Central memory CD4-positive, alpha-beta T cell (primary cell): Measurements from ENCODE around the gene SH3D19.

Experiments
- DNase-seq: peaks from one replicate; pipeline ENCODE4 v3.0.0; 2022

SH3D19 gene

DNA sequence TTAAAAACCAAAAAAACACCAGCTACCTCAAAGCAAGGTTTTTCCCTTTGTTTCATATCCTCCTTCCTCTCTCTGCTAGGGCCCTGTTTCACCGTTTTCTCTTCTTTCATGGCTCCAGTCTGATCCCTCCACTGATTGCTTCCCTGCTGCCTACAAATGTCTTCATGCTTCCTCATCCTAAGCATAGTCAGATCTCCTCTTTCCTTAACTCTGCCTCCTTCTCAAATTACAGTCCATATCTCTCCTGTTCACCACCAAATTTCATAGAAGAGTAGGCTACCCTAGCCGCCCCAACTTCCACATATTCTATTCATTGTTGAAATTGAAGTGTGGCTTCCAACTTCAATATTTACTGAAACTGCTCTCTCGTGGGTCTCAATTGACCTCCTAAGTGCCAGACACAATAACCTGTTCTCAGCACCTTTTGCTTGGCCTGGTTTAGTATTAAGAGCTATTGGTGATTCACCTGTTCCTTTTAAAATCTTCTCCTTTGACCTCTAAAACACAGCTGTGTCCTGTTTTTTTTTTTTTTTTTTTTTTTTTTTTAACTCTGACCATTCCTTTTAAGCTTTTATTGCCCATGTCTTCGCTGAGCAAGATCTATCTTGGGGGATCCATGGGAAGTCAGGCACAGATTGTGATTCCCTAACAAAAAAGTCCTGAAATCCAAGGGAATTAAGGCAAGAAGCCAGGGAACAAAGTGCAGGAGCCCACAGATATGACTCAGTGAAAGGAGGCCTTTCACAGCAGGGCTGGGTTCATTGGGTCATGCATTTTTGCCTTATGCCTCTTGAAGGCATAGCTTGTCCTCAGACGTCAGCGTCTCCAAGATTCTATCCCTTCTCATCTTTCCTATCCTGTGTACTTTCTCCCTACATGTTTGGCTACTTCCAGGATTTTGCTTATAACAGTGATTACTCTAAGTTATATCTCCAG lies 140.6 kb downstream of the SH3D19 start:
- DNase-seq = no peak

DNA sequence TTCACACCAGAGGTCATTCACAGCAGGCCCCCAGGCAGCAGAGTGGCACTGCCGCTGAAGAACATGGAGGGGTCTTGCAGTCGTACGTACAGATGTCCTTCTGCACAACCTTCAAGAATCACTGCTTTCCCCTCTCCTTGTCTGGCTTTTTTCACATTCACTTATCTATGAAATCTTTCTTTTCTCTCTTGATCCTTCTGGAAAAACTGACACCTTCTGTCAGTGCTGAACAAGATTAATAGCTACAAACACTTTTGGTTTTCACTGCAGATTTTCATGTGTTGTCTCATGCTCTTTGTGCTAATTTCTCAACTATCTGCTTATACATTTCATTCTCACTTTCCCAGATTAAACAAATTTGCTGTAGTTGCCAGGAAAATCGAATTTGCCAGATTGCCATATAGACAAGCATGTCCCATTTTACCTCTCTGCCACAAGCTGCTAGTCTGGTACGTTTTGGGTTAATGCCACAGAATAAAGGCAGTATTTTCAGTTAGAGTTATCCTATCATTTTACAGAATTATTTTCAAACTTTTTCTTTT lies 142.9 kb downstream of the SH3D19 start:
- DNase-seq = no peak

- DNase-seq = no peak
These were observed 148.7 kb downstream of the SH3D19 start for GRCh38 chr4:151176685-151177084.

- DNase-seq = no peak
These were observed 149.4 kb downstream of the SH3D19 start for GRCh38 chr4:151175754-151176631.

DNA sequence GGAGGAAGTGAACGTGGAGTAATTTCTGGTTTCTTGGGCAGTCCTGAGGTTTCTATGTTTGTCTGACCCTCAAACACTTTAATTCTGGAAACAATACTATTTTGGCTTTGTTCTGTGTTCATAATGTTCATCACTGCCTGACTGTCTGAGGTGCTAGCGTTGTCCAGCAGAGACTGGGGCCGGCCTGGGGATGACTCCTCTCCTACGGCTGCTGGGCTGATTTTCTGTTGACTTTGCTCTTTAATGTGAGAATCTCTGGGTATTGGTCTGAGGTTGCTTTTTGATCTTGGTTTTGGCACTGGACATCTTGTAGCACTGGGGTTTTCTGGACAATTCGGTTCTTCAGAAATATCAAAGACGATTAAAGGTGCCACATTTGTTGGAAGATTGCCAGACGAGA lies 150.2 kb downstream of the SH3D19 start:
- no peak for DNase-seq

- DNase-seq = no peak
These were observed 150.6 kb downstream of the SH3D19 start for GRCh38 chr4:151174784-151175183.

- DNase-seq = no peak
These were observed 151.5 kb downstream of the SH3D19 start for GRCh38 chr4:151173871-151174270.

GRCh38 chr4:151169900-151170299 lies 155.5 kb downstream of the SH3D19 start:
- DNase-seq = no peak

GRCh38 chr4:151169223-151169622 lies 156.2 kb downstream of the SH3D19 start:
- no peak for DNase-seq

DNA sequence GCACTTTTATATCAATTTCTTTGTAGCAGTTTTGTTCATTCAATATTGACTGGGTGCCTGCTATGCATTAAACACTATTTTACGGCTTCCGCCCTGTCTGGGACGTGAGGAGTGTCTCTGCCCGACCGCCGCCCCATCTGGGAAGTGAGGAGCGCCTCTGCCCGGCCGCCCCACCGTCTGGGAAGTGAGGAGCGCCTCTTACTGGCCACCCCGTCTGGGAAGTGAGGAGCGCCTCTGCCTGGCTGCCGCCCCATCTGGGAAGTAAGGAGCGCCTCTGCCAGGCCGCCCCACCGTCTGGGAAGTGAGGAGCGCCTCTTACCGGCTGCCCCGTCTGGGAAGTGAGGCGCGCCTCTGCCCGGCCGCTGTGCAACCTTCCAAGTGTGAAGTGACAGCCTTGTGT lies 157.8 kb downstream of the SH3D19 start:
- no peak for DNase-seq

DNA sequence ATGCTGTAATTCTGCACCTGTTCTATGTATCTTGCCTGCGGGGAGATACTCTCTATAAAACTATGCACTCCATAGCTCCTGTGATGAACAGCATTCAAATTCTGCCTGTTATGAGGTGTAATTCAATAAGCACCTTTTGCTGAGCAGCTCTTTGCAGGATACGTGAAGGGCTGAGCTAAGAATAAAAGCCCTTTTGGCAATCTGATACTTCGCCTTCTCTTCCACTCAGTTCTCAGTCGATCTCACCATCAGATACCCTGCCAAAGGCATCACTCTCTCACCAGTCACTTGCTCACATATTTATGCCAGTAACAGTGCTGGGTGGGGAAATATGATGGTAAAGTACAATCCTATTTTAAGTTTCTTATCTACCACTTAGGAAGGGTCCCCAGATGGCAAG lies 158.8 kb downstream of the SH3D19 start:
- DNase-seq = no peak

DNA sequence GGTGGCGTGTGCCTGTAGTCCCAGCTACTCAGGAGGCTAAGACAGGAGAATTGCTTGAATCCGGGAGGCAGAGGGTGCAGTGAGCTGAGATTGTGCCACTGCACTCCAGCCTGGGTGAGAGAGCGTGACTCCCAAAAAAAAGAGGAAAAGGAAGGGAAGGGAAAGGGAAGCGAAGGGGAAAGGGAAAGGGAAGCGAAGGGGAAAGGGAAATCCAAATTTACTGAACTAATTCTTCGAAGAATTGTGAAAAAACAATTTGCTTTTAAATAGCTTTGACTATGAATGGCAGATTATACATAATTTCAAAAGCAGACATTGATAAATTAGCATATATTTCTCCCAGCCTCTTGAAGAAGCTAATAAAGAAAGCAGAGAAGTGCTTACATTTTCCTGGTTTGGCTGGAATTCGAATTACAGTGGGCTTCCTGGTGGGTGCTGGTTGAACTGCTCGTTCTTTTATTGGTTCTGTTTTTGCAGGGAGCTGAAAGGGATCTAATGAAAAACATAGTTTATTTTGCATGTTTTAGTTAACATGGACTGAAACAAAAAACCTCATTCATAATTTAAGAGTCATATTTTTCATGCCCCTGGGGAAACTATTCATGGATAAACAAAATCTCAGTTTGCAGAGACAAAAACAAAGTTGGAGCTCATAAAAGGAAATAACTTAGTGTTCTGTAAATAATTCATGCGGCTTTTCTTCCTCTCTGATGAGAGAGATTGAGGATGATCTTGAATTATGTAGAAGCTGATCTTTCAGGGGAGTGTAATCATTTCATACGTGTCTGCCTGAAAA lies 160.0 kb downstream of the SH3D19 start:
- no peak for DNase-seq

DNA sequence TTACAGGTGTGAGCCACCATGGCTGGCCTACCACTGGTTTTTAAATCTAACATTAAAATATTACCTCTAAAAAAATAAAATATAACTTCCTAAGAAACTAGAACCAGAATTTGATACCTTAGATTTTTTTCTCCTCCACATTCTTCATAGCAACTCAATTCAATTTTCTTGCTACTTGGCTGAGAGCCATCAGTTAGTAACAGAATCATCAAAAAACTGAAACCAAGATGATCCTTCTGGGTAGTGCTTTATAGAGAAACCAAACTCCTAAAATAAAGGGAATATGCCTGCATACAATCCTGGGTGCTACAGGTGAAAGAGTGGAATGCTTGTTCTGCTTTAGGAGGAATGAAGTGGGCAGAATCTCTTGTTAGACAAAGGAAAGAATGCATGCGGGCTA lies 161.6 kb downstream of the SH3D19 start:
- DNase-seq = no peak

- no peak for DNase-seq
These were observed 166.4 kb downstream of the SH3D19 start for GRCh38 chr4:151158979-151159378.

GRCh38 chr4:151157543-151157942 lies 167.9 kb downstream of the SH3D19 start:
- no peak for DNase-seq

DNA sequence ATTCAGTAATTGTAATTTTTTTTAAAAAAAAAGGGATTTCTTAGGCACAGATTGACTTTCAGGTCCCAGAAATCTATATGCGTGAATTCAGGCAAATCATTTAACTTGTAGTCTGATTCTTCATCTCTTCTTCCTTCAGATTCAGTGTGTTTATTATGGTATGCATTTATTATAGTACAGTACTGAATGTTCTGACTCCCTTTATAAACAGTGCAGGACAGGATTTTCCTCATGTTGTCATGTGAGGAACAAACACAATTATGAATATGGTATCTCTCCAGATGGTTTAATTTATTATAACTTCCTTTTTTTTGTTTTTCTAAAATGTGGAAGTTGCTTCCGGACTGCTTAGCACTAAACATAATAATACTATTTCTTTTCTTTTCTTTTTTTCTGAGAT lies 171.8 kb downstream of the SH3D19 start:
- DNase-seq = no peak

DNA sequence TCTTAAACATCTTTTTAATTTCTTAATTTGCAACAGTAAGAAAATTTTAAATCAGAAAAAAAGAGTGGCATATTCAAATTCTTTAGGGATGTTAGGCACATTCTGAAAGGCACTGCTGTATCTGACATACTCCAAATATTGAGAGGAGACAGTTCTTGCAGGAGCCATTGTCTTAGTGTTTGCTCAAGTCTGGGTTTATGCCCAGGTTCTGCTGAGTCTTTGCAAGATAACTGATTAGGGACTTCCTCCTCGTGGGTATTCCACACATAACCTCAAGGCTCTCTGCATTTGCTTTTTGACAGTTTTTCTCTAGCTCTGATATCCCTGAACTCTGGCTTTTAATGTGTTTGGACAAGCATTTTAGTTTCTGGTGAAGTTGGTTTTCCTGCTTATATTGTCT lies 173.4 kb downstream of the SH3D19 start:
- DNase-seq = no peak

- DNase-seq = no peak
These were observed 174.4 kb downstream of the SH3D19 start for GRCh38 chr4:151150821-151151580.

DNA sequence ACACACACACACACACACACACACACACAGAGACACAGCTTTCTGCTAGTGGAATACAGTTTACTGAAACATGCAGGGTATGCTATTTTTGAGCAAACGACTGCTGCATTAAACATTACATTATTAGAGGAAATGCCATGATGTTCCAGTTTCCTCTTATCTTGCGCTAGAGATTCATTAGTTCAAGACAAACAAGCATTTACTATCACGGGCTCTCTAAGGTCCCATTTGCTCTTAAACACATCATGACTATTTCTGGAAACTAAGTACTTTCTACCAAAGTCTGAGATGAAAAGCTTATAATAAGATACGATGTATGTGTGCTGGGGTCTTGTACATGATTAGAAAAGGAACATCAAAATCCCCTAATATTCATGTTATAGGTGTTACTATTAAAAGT lies 177.1 kb downstream of the SH3D19 start:
- DNase-seq = no peak

DNA sequence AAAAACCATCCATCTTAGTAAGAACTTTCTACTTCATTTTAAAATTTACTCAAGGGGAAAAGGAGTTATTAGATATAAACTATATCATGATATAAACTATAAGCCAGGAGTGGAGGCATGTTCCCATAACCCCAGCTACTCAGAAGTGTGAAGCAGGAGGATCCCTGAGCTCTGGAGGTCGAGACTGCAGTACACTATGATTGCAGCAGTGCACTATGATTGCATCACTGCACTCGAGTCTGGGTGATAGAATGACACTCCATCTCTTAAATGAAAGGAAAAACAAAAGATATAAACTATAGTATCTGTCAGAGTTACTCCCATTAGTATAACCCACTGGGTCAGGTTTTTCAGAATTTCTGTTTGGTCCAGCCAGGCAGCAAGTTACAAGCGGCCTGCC lies 178.4 kb downstream of the SH3D19 start:
- no peak for DNase-seq

GRCh38 chr4:151144329-151145072 lies 180.9 kb downstream of the SH3D19 start:
- DNase-seq = no peak
